Progenitor cell of endocrine pancreas (in vitro differentiated cells): ENCODE data around the gene CHRNB4. TPM values are rescaled to one million over a fixed set of nuclear protein-coding genes. Genes with fewer than 3 reads are reported as not detected.

Experiments
- DNase-seq: peaks from one replicate; pipeline ENCODE4 v3.0.0; 2021; ENCODE audit warnings: low spot score; ENCODE audit not compliant: unreplicated experiment
- H3K27ac Mint-ChIP-seq: 2 replicates; pipeline ENCODE4 v1.8.0; 2021; ENCODE audit warnings: mild to moderate bottlenecking, moderate library complexity, mixed read lengths
- H3K27me3 Mint-ChIP-seq: 2 replicates; pipeline ENCODE4 v1.8.0; 2021; ENCODE audit warnings: mixed read lengths
- H3K36me3 Mint-ChIP-seq: 2 replicates; pipeline ENCODE4 v1.8.0; 2022; ENCODE audit warnings: mixed read lengths; ENCODE audit not compliant: insufficient read depth
- H3K4me1 Mint-ChIP-seq: 2 replicates; pipeline ENCODE4 v1.8.0; 2021; ENCODE audit warnings: low read depth, mixed read lengths
- H3K4me3 Mint-ChIP-seq: 2 replicates; pipeline ENCODE4 v1.8.0; 2021; ENCODE audit warnings: low read depth, mild to moderate bottlenecking, moderate library complexity, mixed read lengths
- H3K9me3 Mint-ChIP-seq: 2 replicates; pipeline ENCODE4 v1.8.0; 2021; ENCODE audit warnings: low read depth, mixed read lengths
- CTCF ChIP-seq: fragments of 200-600 bp; sonication (generic); IDR thresholded peaks from one replicate; pipeline ENCODE4 v1.5.0; 2021; ENCODE audit warnings: antibody characterized with exemption, mild to moderate bottlenecking; ENCODE audit not compliant: unreplicated experiment
- total RNA-seq: library from RNA; stranded (reverse); gene quantifications from 2 replicates; pipeline ENCODE4 v1.2.1, GENCODE V29; 2021

Gene CHRNB4
- total RNA-seq, 1 donor from 2014 or later, result 1.0 TPM

- no peak overlapping the region for H3K27ac Mint-ChIP-seq
- H3K9me3 Mint-ChIP-seq, result no peaks in the 10 kb centered on the region
- H3K4me1 Mint-ChIP-seq, result no peaks in the 10 kb centered on the region
- peaks cover 61% of the 10 kb centered on the region for H3K27me3 Mint-ChIP-seq
- no peak for DNase-seq
- TF ChIP-seq CTCF, result peak; percentile 52
- peak overlapping the region; percentile 64 for H3K4me3 Mint-ChIP-seq
- H3K36me3 Mint-ChIP-seq, result no peaks in the 10 kb centered on the region
Measured at GRCh38 chr15:78620021-78620526, 20.9 kb downstream of the CHRNB4 start.

GRCh38 chr15:78619022-78619950, 21.7 kb downstream of the CHRNB4 start:
- Mint-ChIP-seq H3K36me3 (no peaks in the 10 kb centered on the region), H3K4me3 (peak overlapping the region; percentile 64), H3K9me3 (no peaks in the 10 kb centered on the region), H3K27ac (no peak overlapping the region), H3K4me1 (no peaks in the 10 kb centered on the region), H3K27me3 (peaks cover 56% of the 10 kb centered on the region)
- TF ChIP-seq CTCF, result no peak
- peak; percentile 7 for DNase-seq

GRCh38 chr15:78618490-78618934, 22.5 kb downstream of the CHRNB4 start:
- peak; percentile 87 for TF ChIP-seq CTCF
- Mint-ChIP-seq H3K9me3 (no peaks in the 10 kb centered on the region), H3K27ac (peak overlapping the region; percentile 47), H3K27me3 (peaks cover 49% of the 10 kb centered on the region), H3K4me1 (no peaks in the 10 kb centered on the region), H3K4me3 (peak overlapping the region; percentile 53), H3K36me3 (no peaks in the 10 kb centered on the region)
- DNase-seq, result peak; percentile 90

- no peak for TF ChIP-seq CTCF
- Mint-ChIP-seq H3K27ac (no peak overlapping the region), H3K4me1 (no peaks in the 10 kb centered on the region), H3K36me3 (no peaks in the 10 kb centered on the region), H3K4me3 (no peak overlapping the region), H3K27me3 (peaks cover 44% of the 10 kb centered on the region), H3K9me3 (no peaks in the 10 kb centered on the region)
- DNase-seq, result no peak
Measured at GRCh38 chr15:78618064-78618463, 22.9 kb downstream of the CHRNB4 start.

GRCh38 chr15:78617516-78617915, 23.5 kb downstream of the CHRNB4 start:
- Mint-ChIP-seq H3K4me3 (no peak overlapping the region), H3K27me3 (peaks cover 39% of the 10 kb centered on the region), H3K36me3 (no peaks in the 10 kb centered on the region), H3K4me1 (no peaks in the 10 kb centered on the region), H3K27ac (no peak overlapping the region), H3K9me3 (no peaks in the 10 kb centered on the region)
- DNase-seq, result peak; percentile 7
- no peak for TF ChIP-seq CTCF
